Uterus (tissue), 2 donors: ENCODE measurements around the gene CLTB.

ENCODE experiments used
- POLR2A ChIP-seq, 2 donors: fragments of 450-650 bp; IDR thresholded peaks; one replicate each; pipeline ENCODE4 v1.6.1; 2016; ENCODE audit warnings: antibody characterized with exemption in 2 of 2, mild to moderate bottlenecking in 1 of 2, moderate library complexity in 1 of 2
- TF ChIP-seq, protein P1 (sequence below), 4 experiments: fragments of 200-600 bp in 2 of 4; fragments of 450-650 bp in 2 of 4; sonication (generic) in 2 of 4; IDR thresholded peaks; one replicate each; pipeline ENCODE4 v1.5.1; 2016 to 2019; ENCODE audit warnings: antibody characterized with exemption in 4 of 4, mild to moderate bottlenecking in 2 of 4, moderate library complexity in 1 of 4

DNA sequence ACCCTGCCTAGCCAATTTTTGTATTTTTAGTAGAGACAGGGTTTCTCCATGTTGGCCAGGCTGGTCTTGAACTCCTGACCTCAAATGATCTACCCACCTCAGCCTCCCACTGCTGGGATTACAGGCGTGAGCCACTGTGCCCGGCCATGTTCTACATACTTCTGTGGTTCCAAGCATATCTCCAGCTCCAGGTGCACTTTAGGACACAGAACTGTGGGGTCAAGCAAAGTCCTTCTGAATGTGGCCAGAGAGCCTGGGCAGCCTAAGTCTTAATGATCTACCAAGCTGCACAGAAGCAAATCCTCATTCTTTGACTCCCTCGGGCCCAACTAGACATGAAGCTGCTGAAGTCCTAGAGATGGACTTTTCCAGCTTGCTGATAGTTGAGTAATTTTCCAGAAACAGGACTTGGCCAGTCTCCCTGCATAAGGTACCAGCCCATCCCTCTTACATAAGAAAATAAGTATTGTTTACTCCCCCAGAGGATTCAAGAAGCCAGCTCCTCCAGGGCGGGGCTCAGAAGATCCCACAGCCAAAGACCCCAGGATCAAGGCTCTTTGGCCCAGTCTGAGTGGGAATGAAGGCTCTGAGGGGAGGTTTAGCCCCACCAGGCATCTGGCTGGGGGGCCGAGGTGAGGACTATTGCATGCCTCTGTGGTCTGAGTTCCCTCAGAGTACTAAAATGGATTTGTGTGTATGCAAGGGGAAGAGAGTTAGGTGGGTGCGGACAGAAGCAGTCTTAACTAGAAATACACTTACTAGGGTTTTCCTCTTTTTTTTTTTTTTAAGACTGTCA, 8.7 kb downstream of the CLTB start:
- no peak for TF ChIP-seq POLR2A (IDR thresholded peaks at IDR 0.05)
- TF ChIP-seq, protein P1, sequence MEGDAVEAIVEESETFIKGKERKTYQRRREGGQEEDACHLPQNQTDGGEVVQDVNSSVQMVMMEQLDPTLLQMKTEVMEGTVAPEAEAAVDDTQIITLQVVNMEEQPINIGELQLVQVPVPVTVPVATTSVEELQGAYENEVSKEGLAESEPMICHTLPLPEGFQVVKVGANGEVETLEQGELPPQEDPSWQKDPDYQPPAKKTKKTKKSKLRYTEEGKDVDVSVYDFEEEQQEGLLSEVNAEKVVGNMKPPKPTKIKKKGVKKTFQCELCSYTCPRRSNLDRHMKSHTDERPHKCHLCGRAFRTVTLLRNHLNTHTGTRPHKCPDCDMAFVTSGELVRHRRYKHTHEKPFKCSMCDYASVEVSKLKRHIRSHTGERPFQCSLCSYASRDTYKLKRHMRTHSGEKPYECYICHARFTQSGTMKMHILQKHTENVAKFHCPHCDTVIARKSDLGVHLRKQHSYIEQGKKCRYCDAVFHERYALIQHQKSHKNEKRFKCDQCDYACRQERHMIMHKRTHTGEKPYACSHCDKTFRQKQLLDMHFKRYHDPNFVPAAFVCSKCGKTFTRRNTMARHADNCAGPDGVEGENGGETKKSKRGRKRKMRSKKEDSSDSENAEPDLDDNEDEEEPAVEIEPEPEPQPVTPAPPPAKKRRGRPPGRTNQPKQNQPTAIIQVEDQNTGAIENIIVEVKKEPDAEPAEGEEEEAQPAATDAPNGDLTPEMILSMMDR (IDR thresholded peaks at IDR 0.05), result no peak
